Activated effector memory CD4-positive, alpha-beta T cell treated with anti-CD3 and anti-CD28 coated beads, Interleukin-2, amount 50 U/mL, for 16 hours (primary cell): ENCODE measurements around the gene SNRPA1.

Experiments used
- DNase-seq: peaks from one replicate; pipeline ENCODE4 v3.0.0-alpha.2; 2020

The SNRPA1 gene

GRCh38 chr15:101233651-101234280 is 61.3 kb downstream of the SNRPA1 start:
- no peak for DNase-seq

- no peak for DNase-seq
Observed at GRCh38 chr15:101232677-101233076, 62.4 kb downstream of the SNRPA1 start.
